NCI-H187 treated with DMSO at 0.1 percent for 48 hours (cell line): ENCODE data around the gene C1QTNF9B.
"Not testable (repeated sequence)": the region's sequence is repeated elsewhere in the genome, so short reads cannot be mapped to it uniquely, and the experiment has no call there.

Source experiments
- DNase-seq: peaks from one replicate; lab custom pipeline; 2025; lab: John Stamatoyannopoulos, UW

Gene C1QTNF9B

GRCh38 chr13:23893791-23894190, 3.5 kb downstream of the C1QTNF9B start:
- not testable (repeated sequence) for DNase-seq

GRCh38 chr13:23889615-23890607, 7.4 kb downstream of the C1QTNF9B start:
- no peak for DNase-seq

- DNase-seq, result peak; percentile 59
Measured at GRCh38 chr13:23888658-23889614, 8.4 kb downstream of the C1QTNF9B start, which contains the start of gene MIPEP. Gene MIPEP, minus strand, starts transcription at chr13:23889400. Its CDS starts 80 bp downstream, at chr13:23889320.

- DNase-seq, result not testable (repeated sequence)
Measured at GRCh38 chr13:23884361-23884760, 12.9 kb downstream of the C1QTNF9B start.

- no peak for DNase-seq
Measured at GRCh38 chr13:23883255-23883654, 14.0 kb downstream of the C1QTNF9B start.

GRCh38 chr13:23881402-23881800, 15.9 kb downstream of the C1QTNF9B start:
- DNase-seq, result not testable (repeated sequence)

GRCh38 chr13:23880493-23881401, 16.6 kb downstream of the C1QTNF9B start:
- DNase-seq, result not testable (repeated sequence)

GRCh38 chr13:23877286-23877685, 20.0 kb downstream of the C1QTNF9B start:
- DNase-seq, result no peak

GRCh38 chr13:23876265-23876664, 21.0 kb downstream of the C1QTNF9B start:
- no peak for DNase-seq

- no peak for DNase-seq
Measured at GRCh38 chr13:23871616-23872220, 25.6 kb downstream of the C1QTNF9B start.

GRCh38 chr13:23870356-23871140, 26.8 kb downstream of the C1QTNF9B start:
- DNase-seq, result no peak

- no peak for DNase-seq
Measured at GRCh38 chr13:23868521-23868920, 28.8 kb downstream of the C1QTNF9B start.

GRCh38 chr13:23867027-23867491, 30.2 kb downstream of the C1QTNF9B start:
- no peak for DNase-seq

- no peak for DNase-seq
Measured at GRCh38 chr13:23866420-23867026, 30.8 kb downstream of the C1QTNF9B start.

- no peak for DNase-seq
Measured at GRCh38 chr13:23865906-23866305, 31.4 kb downstream of the C1QTNF9B start.

GRCh38 chr13:23865026-23865425, 32.3 kb downstream of the C1QTNF9B start:
- DNase-seq, result no peak

- no peak for DNase-seq
Measured at GRCh38 chr13:23861310-23861709, 36.0 kb downstream of the C1QTNF9B start.

- no peak for DNase-seq
Measured at GRCh38 chr13:23859904-23860303, 37.4 kb downstream of the C1QTNF9B start.

GRCh38 chr13:23859455-23859854, 37.8 kb downstream of the C1QTNF9B start:
- DNase-seq, result no peak
